Measurements from ENCODE around the gene PIM1. TPM values are rescaled to one million over a fixed set of nuclear protein-coding genes. Genes with fewer than 3 reads are reported as not detected.

PIM1 gene
- total RNA-seq, 2 experiments from 2014 or later: 137 to 163 TPM

DNA sequence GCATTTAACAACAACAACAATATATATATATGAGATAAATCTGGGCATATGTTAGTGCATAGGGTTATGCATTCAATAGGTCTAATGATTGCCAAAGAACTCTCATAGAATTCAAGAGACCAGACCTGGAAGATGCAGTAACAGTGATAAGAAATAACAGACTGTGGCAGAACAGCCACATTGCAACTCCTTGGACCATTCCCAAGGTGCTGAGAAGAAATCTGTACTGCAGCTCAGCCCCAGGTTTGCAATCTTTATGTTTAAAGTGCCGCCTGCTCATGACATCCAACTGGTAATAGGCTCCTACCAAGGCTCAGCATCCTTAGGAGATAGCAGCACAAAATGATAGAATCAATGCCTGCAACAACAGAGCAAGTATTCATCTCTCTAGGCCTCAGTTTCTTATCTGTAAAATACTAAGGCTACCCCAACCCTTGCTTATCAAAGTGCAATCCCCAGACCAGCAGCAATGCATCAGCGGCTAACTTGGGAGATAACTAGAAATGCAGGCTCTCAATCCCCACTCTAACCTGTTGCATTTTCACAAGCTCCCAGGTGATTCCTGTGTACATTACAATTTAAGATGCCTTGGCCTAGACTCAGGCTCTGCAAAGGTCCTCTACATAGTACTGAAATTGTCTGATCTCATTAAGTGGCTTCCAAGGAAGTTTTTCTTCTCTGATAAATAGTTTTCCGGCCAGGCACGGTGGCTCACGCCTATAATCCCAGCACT is 30.6 kb upstream of the PIM1 start:
- H3K27me3 Mint-ChIP-seq: no peaks in the 10 kb centered on the region
- no peak overlapping the region for H3K27ac Mint-ChIP-seq
- no peak overlapping the region for H3K4me3 Mint-ChIP-seq
- ATAC-seq (no peak), DNase-seq (no peak)
- peaks cover 51% of the 10 kb centered on the region for H3K4me1 Mint-ChIP-seq
- POLR2A ChIA-PET: interaction anchor here (0.6 kb wide), 1 partner anchor 14 kb away, joined by 7 read pairs; no protein-coding TSS in a partner anchor
- intact Hi-C loops (cut with DNase I, micrococcal nuclease): loop anchor here in 1 of 2 experiments (2.0 kb wide), 1 partner anchor 29 kb away; no protein-coding TSS in a partner anchor
- H3K36me3 Mint-ChIP-seq (ENCODE audit: low read depth): no peaks in the 10 kb centered on the region
- CTCF ChIA-PET: interaction anchor here (0.6 to 1.1 kb wide), 3 partner anchors 10 to 33 kb away, joined by 3 to 5 read pairs (median 3); no protein-coding TSS in a partner anchor
- H3K9me3 Mint-ChIP-seq (ENCODE audit: low read depth): no peaks in the 10 kb centered on the region

DNA sequence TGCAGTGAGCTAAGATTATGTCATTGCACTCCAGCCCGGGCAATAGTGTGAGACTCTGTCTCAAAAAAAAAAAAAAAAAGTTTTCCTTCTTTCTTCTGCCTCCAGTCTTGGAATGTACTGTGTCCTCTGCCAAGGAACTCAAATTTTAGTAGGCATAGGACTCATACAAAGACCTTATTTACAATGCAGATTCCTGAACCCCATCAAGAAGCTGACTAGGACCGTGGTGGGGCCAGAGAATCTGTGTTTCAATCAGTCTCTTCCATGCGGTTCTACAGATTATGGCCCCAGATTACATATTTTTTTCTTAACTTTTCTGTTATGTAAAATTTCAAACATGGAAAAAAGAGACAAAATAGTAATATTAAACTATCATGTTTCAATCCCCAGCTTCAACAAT is 29.8 kb upstream of the PIM1 start:
- Mint-ChIP-seq H3K36me3 (ENCODE audit: low read depth) (no peaks in the 10 kb centered on the region), H3K27me3 (no peaks in the 10 kb centered on the region), H3K9me3 (ENCODE audit: low read depth) (no peaks in the 10 kb centered on the region), H3K4me1 (peaks cover 45% of the 10 kb centered on the region), H3K4me3 (no peak overlapping the region), H3K27ac (no peak overlapping the region)
- intact Hi-C loops (cut with DNase I, micrococcal nuclease): no loop called here
- ChIA-PET CTCF (interaction anchor here (0.7 to 1.6 kb wide), 3 partner anchors 11 to 69 kb away, joined by 3 to 5 read pairs (median 4); no protein-coding TSS in a partner anchor), POLR2A (no interaction called here)
- no peak for DNase-seq
- no peak for ATAC-seq

DNA sequence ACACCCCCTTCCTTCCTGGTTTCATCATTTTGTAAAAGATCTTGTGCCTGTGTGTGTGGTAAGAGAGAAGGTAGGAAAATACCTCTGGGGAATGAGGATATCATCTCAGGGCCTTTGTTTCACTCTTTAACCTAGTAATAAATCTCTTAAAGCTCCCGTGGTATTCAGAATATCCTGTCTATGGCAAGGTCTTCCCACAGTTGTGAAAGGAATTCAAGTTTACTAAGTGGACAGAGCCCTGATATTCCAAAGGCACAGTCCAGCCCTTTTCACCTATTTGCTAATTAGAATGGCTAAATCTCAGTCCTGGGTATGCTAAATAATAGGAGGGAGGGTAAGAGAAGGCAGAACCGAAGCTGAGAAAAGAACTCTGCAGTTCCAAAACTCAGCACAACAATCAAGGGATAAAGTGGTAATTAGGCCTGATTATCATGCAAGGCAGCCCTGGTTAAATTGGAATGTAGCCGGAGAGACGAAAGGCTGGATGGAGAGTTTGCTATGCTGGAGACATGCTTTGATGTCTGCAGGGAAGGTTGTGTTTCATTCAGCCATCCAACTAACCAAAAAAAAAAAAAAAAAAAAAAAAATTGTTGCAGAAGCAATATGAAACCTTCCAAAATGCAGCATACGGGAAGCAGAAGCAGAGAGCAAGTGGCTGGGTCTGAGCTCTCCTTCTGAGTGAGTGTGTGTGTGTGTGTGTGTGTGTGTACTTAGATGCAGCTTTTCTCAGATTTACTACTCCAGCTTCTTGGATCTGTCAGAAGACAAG is 28.5 kb upstream of the PIM1 start:
- peaks cover 41% of the 10 kb centered on the region for H3K4me1 Mint-ChIP-seq
- DNase-seq: peak; percentile 37
- no peaks in the 10 kb centered on the region for H3K36me3 Mint-ChIP-seq (ENCODE audit: low read depth)
- POLR2A ChIA-PET: interaction anchor here (0.6 to 1.2 kb wide), 3 partner anchors 9 to 91 kb away, joined by 4 to 10 read pairs (median 4); no protein-coding TSS in a partner anchor
- no peaks in the 10 kb centered on the region for H3K27me3 Mint-ChIP-seq
- intact Hi-C loops (cut with DNase I, micrococcal nuclease): no loop called here
- CTCF ChIA-PET: interaction anchor here (0.7 to 1.6 kb wide), 8 partner anchors 8 to 120 kb away, joined by 3 to 5 read pairs (median 4); no protein-coding TSS in a partner anchor
- no peaks in the 10 kb centered on the region for H3K9me3 Mint-ChIP-seq (ENCODE audit: low read depth)
- peak overlapping the region; percentile 73 for H3K27ac Mint-ChIP-seq
- no peak overlapping the region for H3K4me3 Mint-ChIP-seq
- peak; percentile 38 for ATAC-seq

DNA sequence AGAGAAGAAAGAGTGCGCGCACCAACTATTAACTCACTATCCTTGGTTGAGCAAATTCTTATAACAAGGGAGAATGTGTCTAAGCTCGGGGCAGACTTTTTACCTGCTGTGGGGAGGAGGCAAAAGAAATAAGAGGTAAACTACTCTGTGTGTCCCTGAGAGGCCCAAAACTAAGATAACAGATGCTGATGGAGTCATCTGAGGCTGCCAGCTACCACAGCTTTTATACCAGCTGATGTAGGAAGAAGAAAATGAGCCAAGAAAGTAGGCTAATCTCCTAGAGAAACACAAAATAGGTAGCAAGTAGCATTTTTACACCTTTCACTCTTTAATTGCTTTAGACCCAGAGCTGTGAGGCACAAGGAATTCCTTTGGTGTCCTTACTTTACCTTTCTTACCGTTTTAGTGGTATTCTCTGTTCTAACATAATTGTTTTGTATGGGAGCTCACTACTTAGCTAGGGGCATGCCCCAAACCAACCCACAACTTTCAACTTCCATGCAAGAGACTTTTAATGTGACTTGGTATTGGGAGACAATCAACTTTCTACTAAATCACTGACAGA is 27.8 kb upstream of the PIM1 start:
- no peaks in the 10 kb centered on the region for H3K36me3 Mint-ChIP-seq (ENCODE audit: low read depth)
- ChIA-PET CTCF (interaction anchor here (0.9 to 1.6 kb wide), 6 partner anchors 19 to 90 kb away, joined by 3 to 5 read pairs (median 4); no protein-coding TSS in a partner anchor), POLR2A (interaction anchor here (0.6 to 1.2 kb wide), 3 partner anchors 8 to 91 kb away, joined by 4 to 10 read pairs (median 4); no protein-coding TSS in a partner anchor)
- peak overlapping the region; percentile 73 for H3K27ac Mint-ChIP-seq
- intact Hi-C loops (cut with DNase I, micrococcal nuclease): no loop called here
- DNase-seq (no peak), ATAC-seq (peak; percentile 22)
- no peak overlapping the region for H3K4me3 Mint-ChIP-seq
- peaks cover 36% of the 10 kb centered on the region for H3K4me1 Mint-ChIP-seq
- no peaks in the 10 kb centered on the region for H3K27me3 Mint-ChIP-seq
- no peaks in the 10 kb centered on the region for H3K9me3 Mint-ChIP-seq (ENCODE audit: low read depth)

DNA sequence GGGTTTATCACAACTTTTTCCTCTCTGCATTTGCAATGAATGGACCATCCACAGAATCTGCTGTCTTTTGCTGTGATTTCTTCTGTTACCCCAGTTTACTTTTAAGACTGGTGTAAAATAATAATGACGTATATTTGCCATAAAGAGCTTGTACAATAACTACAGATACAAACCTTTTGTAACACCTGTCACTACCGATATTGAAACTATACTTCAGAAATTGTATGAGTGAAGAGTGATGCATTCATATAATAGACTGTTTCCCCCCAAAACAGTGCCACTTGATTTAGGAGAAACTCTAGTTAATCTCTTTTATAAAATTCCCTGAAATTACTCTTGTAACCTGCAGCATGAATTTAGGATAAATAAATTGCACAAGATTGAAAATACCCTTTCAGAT is 26.4 kb upstream of the PIM1 start:
- Mint-ChIP-seq H3K4me3 (no peak overlapping the region), H3K27ac (no peak overlapping the region), H3K9me3 (ENCODE audit: low read depth) (no peaks in the 10 kb centered on the region), H3K36me3 (ENCODE audit: low read depth) (no peaks in the 10 kb centered on the region), H3K27me3 (no peaks in the 10 kb centered on the region), H3K4me1 (peaks cover 21% of the 10 kb centered on the region)
- peak; percentile 31 for ATAC-seq
- intact Hi-C loops (cut with DNase I, micrococcal nuclease): no loop called here
- ChIA-PET POLR2A (interaction anchor here (0.8 kb wide), 1 partner anchor 9 kb away, joined by 3 read pairs; no protein-coding TSS in a partner anchor), CTCF (interaction anchor here (1.3 kb wide), 1 partner anchor 29 kb away, joined by 5 read pairs; no protein-coding TSS in a partner anchor)
- DNase-seq: no peak

DNA sequence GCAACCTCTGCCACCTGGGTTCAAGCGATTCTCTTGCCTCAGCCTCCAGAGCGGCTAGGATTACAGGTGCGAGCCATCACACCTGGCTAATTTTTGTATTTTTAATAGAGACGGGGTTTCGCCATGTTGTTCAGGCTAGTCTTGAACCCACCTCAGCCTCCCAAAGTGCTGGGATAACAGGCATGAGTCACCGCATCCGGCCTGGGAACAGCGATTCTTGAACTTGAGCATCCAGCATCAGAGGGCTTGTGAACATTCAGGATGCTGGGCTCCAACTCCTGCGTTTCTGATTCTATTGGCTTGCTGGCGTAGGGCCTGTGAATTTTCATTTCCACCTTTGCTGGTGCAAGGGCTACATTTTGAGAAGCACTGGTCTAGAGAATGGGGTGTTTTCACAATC is 24.5 kb upstream of the PIM1 start:
- no peaks in the 10 kb centered on the region for H3K9me3 Mint-ChIP-seq (ENCODE audit: low read depth)
- no peak for ATAC-seq
- intact Hi-C loops (cut with DNase I, micrococcal nuclease): no loop called here
- no peak for DNase-seq
- ChIA-PET POLR2A (no interaction called here), CTCF (interaction anchor here (0.6 kb wide), 1 partner anchor 520 kb away, joined by 3 read pairs; no protein-coding TSS in a partner anchor)
- no peaks in the 10 kb centered on the region for H3K27me3 Mint-ChIP-seq
- H3K36me3 Mint-ChIP-seq (ENCODE audit: low read depth): no peaks in the 10 kb centered on the region
- no peak overlapping the region for H3K4me3 Mint-ChIP-seq
- H3K27ac Mint-ChIP-seq: no peak overlapping the region
- peaks cover 26% of the 10 kb centered on the region for H3K4me1 Mint-ChIP-seq

DNA sequence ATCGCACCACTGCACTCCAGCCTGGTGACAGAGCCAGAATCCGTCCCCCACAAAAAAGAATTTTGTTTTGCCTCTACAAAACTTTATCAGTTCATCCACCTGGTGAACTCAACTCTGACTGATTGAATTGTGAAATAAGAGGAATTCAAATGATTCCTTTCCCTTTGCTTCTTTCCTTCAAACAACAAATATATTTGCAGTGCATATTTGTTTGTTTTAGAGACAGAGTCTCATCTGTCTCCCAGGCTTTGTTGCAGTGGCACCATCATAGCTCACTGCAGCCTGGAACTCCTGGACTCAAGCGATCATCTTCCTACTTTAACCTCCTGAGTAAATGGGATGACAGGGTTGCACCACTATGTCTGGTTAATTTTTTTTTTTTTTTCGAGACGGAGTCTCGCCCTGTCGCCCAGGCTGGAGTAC is 23.2 kb upstream of the PIM1 start:
- H3K9me3 Mint-ChIP-seq (ENCODE audit: low read depth): no peaks in the 10 kb centered on the region
- DNase-seq: no peak
- H3K36me3 Mint-ChIP-seq (ENCODE audit: low read depth): no peaks in the 10 kb centered on the region
- H3K4me3 Mint-ChIP-seq: no peak overlapping the region
- ATAC-seq: no peak
- no peak overlapping the region for H3K27ac Mint-ChIP-seq
- POLR2A ChIA-PET: no interaction called here
- intact Hi-C loops (cut with DNase I, micrococcal nuclease): no loop called here
- CTCF ChIA-PET: interaction anchor here (0.7 kb wide), 1 partner anchor 13 kb away, joined by 5 read pairs; no protein-coding TSS in a partner anchor
- H3K4me1 Mint-ChIP-seq: peaks cover 25% of the 10 kb centered on the region
- H3K27me3 Mint-ChIP-seq: no peaks in the 10 kb centered on the region

DNA sequence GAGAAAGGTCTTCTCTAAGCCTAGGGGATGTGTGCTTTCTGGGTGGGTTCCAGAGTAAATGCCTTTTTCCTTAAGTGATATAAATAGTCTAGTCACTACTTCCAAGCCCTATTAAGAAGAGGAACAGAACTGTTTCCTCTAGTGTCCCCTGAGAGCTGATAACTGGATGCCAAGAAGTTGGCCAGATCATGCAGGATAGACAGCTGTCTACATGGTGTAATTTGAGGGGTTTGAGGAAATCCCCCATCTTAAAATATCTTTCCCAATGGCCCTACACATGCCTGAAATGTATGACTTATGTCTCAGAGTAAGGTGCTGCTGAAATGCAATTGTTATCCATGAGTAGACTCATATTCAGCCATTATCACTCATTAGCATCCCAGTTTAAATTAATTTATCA is 20.2 kb upstream of the PIM1 start:
- ChIA-PET CTCF (interaction anchor here (0.6 to 2.1 kb wide), 2 partner anchors 9 to 61 kb away, joined by 3 to 4 read pairs; no protein-coding TSS in a partner anchor), POLR2A (no interaction called here)
- Mint-ChIP-seq H3K27ac (no peak overlapping the region), H3K9me3 (ENCODE audit: low read depth) (no peaks in the 10 kb centered on the region), H3K4me3 (no peak overlapping the region), H3K27me3 (no peaks in the 10 kb centered on the region), H3K4me1 (peaks cover 14% of the 10 kb centered on the region), H3K36me3 (ENCODE audit: low read depth) (no peaks in the 10 kb centered on the region)
- no peak for DNase-seq
- intact Hi-C loops (cut with DNase I, micrococcal nuclease): no loop called here
- no peak for ATAC-seq

DNA sequence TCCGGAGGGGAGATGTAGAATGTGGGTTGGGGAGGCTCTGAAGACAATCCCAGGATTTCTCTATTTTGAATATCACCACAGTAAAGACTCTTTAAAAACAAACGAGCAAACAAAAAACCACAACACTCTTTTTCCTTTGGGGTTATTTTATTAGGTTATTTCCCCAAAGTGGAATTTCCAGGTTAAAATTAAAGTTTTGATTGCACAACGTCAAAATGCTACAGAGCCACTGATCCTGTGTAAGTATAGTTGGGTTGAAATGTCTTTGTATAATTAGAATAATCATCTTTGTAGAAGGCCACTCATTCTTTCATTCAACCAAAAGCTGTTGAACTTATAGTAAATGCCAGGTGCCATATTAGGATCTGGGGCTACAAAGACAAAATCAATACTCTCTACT is 19.6 kb upstream of the PIM1 start:
- CTCF ChIA-PET: no interaction called here
- ATAC-seq: no peak
- Mint-ChIP-seq H3K4me3 (no peak overlapping the region), H3K36me3 (ENCODE audit: low read depth) (no peaks in the 10 kb centered on the region), H3K27ac (no peak overlapping the region), H3K9me3 (ENCODE audit: low read depth) (no peaks in the 10 kb centered on the region), H3K4me1 (peaks cover 20% of the 10 kb centered on the region), H3K27me3 (no peaks in the 10 kb centered on the region)
- intact Hi-C loops (cut with DNase I, micrococcal nuclease): no loop called here
- no peak for DNase-seq
- POLR2A ChIA-PET: interaction anchor here (0.6 kb wide), 1 partner anchor 8 kb away, joined by 4 read pairs; no protein-coding TSS in a partner anchor

DNA sequence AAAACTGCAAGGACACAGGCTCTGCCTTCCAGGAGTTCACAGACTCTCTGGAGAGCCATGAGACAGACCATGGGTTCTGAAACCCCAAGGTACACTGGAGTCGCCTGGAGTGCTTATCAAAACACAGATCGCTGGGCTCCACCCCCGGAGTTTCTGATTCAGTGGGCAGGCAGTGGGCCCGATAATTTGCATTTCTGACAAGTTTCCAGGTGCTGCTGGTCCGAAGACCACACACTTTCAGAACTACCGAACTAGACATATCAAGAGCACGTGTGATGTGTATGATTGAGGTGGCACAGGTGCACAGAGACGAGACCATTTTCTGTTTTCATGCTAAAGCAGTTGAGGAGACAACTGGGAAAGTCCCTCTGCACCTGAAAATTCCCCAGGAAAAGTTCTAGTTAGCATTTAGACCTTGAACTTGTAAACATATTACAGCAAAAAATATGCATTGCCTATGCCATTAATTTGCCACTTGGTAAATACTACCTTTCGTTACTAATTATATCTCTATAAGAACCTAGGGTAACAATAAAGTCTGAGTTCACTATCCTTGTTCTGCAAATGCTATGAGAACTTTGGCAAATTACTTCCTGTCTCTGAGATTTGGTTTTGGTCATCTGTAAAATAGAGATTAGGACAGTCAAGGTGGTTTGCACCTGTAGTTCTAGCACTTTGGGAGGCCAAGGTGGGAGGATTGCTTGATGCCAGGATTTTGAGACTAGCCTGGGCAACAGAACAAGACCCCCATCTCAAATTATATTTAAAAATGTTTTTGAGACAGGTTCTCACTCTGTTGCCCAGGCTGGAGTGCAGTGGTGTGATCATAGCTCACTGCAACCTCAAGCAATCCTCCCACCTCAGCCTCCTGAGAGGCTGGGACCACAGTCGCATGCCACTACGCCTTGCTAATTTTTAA is 14.3 kb upstream of the PIM1 start:
- peak overlapping the region; percentile 53 for H3K27ac Mint-ChIP-seq
- peak overlapping the region; percentile 27 for H3K4me3 Mint-ChIP-seq
- H3K4me1 Mint-ChIP-seq: peaks cover 31% of the 10 kb centered on the region
- H3K27me3 Mint-ChIP-seq: no peaks in the 10 kb centered on the region
- H3K9me3 Mint-ChIP-seq (ENCODE audit: low read depth): no peaks in the 10 kb centered on the region
- POLR2A ChIA-PET: no interaction called here
- ATAC-seq (peak; percentile 89), DNase-seq (peak; percentile 80)
- intact Hi-C loops (cut with DNase I, micrococcal nuclease): loop anchor here (1.0 to 2.0 kb wide), 3 partner anchors 13 to 19 kb away; no protein-coding TSS in a partner anchor
- H3K36me3 Mint-ChIP-seq (ENCODE audit: low read depth): no peaks in the 10 kb centered on the region
- CTCF ChIA-PET: interaction anchor here (0.9 to 1.4 kb wide), 2 partner anchors 54 to 138 kb away, joined by 3 to 4 read pairs; no protein-coding TSS in a partner anchor
